SK-N-SH (cell line): ENCODE measurements around the gene XRN1. TPM values are rescaled to one million over a fixed set of nuclear protein-coding genes. Genes with fewer than 3 reads are reported as not detected.

Experiments
- CTCF ChIA-PET: fragments of 300-600, 350-600 bp; formaldehyde crosslinking; extraction: SDS; loops from one replicate; lab custom pipeline; 2021; lab: Yijun Ruan, JAX
- POLR2A ChIA-PET: fragments of 350-600 bp; sonication (Branson Sonifier 250); formaldehyde crosslinking; extraction: SDS; loops from one replicate; lab custom pipeline; 2020; ENCODE audit warnings: antibody characterized with exemption, inconsistent platforms; lab: Yijun Ruan, JAX
- DNase-seq: peaks from one replicate; pipeline ENCODE4 v3.0.0; 2012
- H2AFZ ChIP-seq: fragments of 200-600 bp; sonication (generic); 2 replicates; pipeline ENCODE4 v1.8.1; 2016; ENCODE audit warnings: antibody characterized with exemption, mild to moderate bottlenecking, low read depth
- H3F3A ChIP-seq: fragments of 200-600 bp; sonication (generic); replicated peaks from 2 replicates; pipeline ENCODE3; 2016; ENCODE audit warnings: antibody characterized with exemption, mild to moderate bottlenecking; ENCODE audit not compliant: insufficient read depth
- H3K27ac ChIP-seq, 2 experiments: fragments of 200-500 bp in 1 of 2; fragments of 200-600 bp in 1 of 2; sonication (Bioruptor generic) in 1 of 2; sonication (generic), shearing (Covaris generic) in 1 of 2; 2 replicates each; pipeline versions ENCODE4 v1.5.1 to v1.6.1; 2014 to 2016; ENCODE audit warnings: low read depth in 2 of 2, inconsistent platforms in 1 of 2, low read length in 1 of 2, mild to moderate bottlenecking in 1 of 2, mixed read lengths in 1 of 2
- H3K27me3 ChIP-seq: fragments of 200-600 bp; sonication (generic), shearing (Covaris generic); 2 replicates; pipeline ENCODE4 v1.6.1; 2016; ENCODE audit warnings: mixed run types; ENCODE audit not compliant: insufficient read depth
- H3K36me3 ChIP-seq, 2 experiments: fragments of 200-500 bp in 1 of 2; fragments of 200-600 bp in 1 of 2; sonication (Bioruptor generic) in 1 of 2; sonication (generic) in 1 of 2; replicated peaks in 1 of 2; 2 replicates each; pipeline versions ENCODE3 to v1.5.1; 2014 to 2016; ENCODE audit warnings: low read length in 1 of 2, mild to moderate bottlenecking in 1 of 2; ENCODE audit not compliant: insufficient read depth in 2 of 2, control insufficient read depth in 1 of 2
- H3K4me1 ChIP-seq, 2 experiments: fragments of 200-500 bp in 1 of 2; fragments of 200-600 bp in 1 of 2; sonication (Bioruptor generic) in 1 of 2; sonication (generic), shearing (Covaris generic) in 1 of 2; 2 replicates each; pipeline versions ENCODE4 v1.5.1 to v1.6.1; 2014 to 2016; ENCODE audit warnings: low read depth in 1 of 2, low read length in 1 of 2, mixed run types in 1 of 2; ENCODE audit not compliant: insufficient read depth in 2 of 2, control insufficient read depth in 1 of 2
- H3K4me2 ChIP-seq: fragments of 200-600 bp; sonication (generic), shearing (Covaris generic); 2 replicates; pipeline ENCODE4 v1.6.1; 2017; ENCODE audit warnings: mixed run types
- H3K4me3 ChIP-seq, 2 experiments: fragments of 200-500 bp in 1 of 2; fragments of 200-600 bp in 1 of 2; sonication (Bioruptor generic) in 1 of 2; sonication (generic), shearing (Covaris generic) in 1 of 2; 2 replicates each; pipeline versions ENCODE4 v1.5.1 to v1.8.1; 2014 to 2016; ENCODE audit warnings: low read depth in 2 of 2, inconsistent platforms in 1 of 2, low read length in 1 of 2, mild to moderate bottlenecking in 1 of 2, mixed read lengths in 1 of 2, moderate library complexity in 1 of 2
- H3K79me2 ChIP-seq: fragments of 200-600 bp; sonication (generic); 2 replicates; pipeline ENCODE4 v1.8.1; 2017; ENCODE audit warnings: mild to moderate bottlenecking; ENCODE audit not compliant: insufficient read depth
- H3K9ac ChIP-seq: fragments of 200-600 bp; sonication (generic); 2 replicates; pipeline ENCODE4 v1.6.1; 2017; ENCODE audit warnings: mixed run types
- H3K9me2 ChIP-seq: fragments of 200-600 bp; sonication (generic); 2 replicates; pipeline ENCODE4 v1.6.1; 2017; ENCODE audit warnings: mixed run types
- H3K9me3 ChIP-seq: fragments of 200-600 bp; sonication (generic); 2 replicates; pipeline ENCODE4 v1.6.1; 2017; ENCODE audit warnings: mixed run types, mild to moderate bottlenecking, moderate library complexity
- H4K20me1 ChIP-seq: fragments of 200-600 bp; sonication (generic); 2 replicates; pipeline ENCODE4 v1.6.1; 2017; ENCODE audit warnings: mild to moderate bottlenecking, mixed run types; ENCODE audit not compliant: insufficient read depth
- CTCF ChIP-seq: fragments of 200-600 bp; sonication (generic); IDR thresholded peaks from 2 replicates; pipeline ENCODE4 v1.6.1; 2017; ENCODE audit warnings: antibody characterized with exemption, mild to moderate bottlenecking, moderate library complexity
- ELF1 ChIP-seq: IDR thresholded peaks from 2 replicates; pipeline ENCODE4 v1.4.0; 2012
- FOSL2 ChIP-seq: IDR thresholded peaks from 2 replicates; pipeline ENCODE4 v1.4.0; 2012; ENCODE audit warnings: low read depth, mild to moderate bottlenecking, moderate library complexity, borderline replicate concordance
- FOXM1 ChIP-seq: IDR thresholded peaks from 2 replicates; pipeline ENCODE4 v1.4.0; 2012; ENCODE audit warnings: low read depth, mild to moderate bottlenecking
- GABPA ChIP-seq: IDR thresholded peaks from 2 replicates; pipeline ENCODE4 v1.4.0; 2012; ENCODE audit warnings: low read depth, mild to moderate bottlenecking
- GATA2 ChIP-seq: sonication (generic); formaldehyde crosslinking; IDR thresholded peaks from 2 replicates; pipeline ENCODE4 v1.5.0; 2020; ENCODE audit warnings: mild to moderate bottlenecking, missing genetic modification reagents
- IRF3 ChIP-seq: fragments of 150-350 bp; IDR thresholded peaks from 2 replicates; pipeline ENCODE4 v1.6.1; 2016; ENCODE audit warnings: mild to moderate bottlenecking, low read depth, low read length
- JUND ChIP-seq: IDR thresholded peaks from 2 replicates; pipeline ENCODE4 v1.4.0; 2012
- MAX ChIP-seq: IDR thresholded peaks from 2 replicates; pipeline ENCODE4 v1.4.0; 2012; ENCODE audit warnings: low read depth
- MEF2A ChIP-seq: IDR thresholded peaks from 2 replicates; pipeline ENCODE4 v1.4.0; 2012; ENCODE audit warnings: low read depth, borderline replicate concordance
- PBX3 ChIP-seq: IDR thresholded peaks from 2 replicates; pipeline ENCODE4; 2012
- RAD21 ChIP-seq: IDR thresholded peaks from 2 replicates; pipeline ENCODE4 v1.6.1; 2012; ENCODE audit warnings: mild to moderate bottlenecking, low read length
- RCOR1 ChIP-seq: fragments of 150-350 bp; IDR thresholded peaks from 2 replicates; pipeline ENCODE4 v1.6.1; 2017; ENCODE audit warnings: antibody characterized with exemption, low read length
- REST ChIP-seq: IDR thresholded peaks from 2 replicates; pipeline ENCODE4 v1.6.1; 2012; ENCODE audit warnings: mild to moderate bottlenecking, low read depth, low read length, moderate library complexity
- TAF1 ChIP-seq: IDR thresholded peaks from 2 replicates; pipeline ENCODE4 v1.6.1; 2012; ENCODE audit warnings: low read depth, mild to moderate bottlenecking, low read length, moderate library complexity, borderline replicate concordance
- TCF12 ChIP-seq: IDR thresholded peaks from 2 replicates; pipeline ENCODE4 v1.4.0; 2012
- TEAD4 ChIP-seq: IDR thresholded peaks from 2 replicates; pipeline ENCODE4 v1.4.0; 2012; ENCODE audit warnings: mild to moderate bottlenecking, borderline replicate concordance; ENCODE audit not compliant: insufficient read depth
- USF1 ChIP-seq: IDR thresholded peaks from 2 replicates; pipeline ENCODE4 v1.4.0; 2012; ENCODE audit warnings: low read depth, borderline replicate concordance
- USF2 ChIP-seq: fragments of 150-350 bp; IDR thresholded peaks from 2 replicates; pipeline ENCODE4 v1.6.1; 2017; ENCODE audit warnings: antibody characterized with exemption, low read length, low read depth, borderline replicate concordance
- YY1 ChIP-seq: IDR thresholded peaks from 2 replicates; pipeline ENCODE4 v1.4.0; 2012; ENCODE audit warnings: low read depth, mild to moderate bottlenecking
- WGBS: methylation state at CpG from one replicate; pipeline ENCODE4 v1.1.6; 2017; ENCODE audit warnings: low lambda C conversion rate; 5-methylcytosine and 5-hydroxymethylcytosine counted together
- polyA plus RNA-seq, 3 experiments: library from polyadenylated mRNA; depleted of rRNA; stranded (reverse); fragments of >200 nt; gene quantifications; 2 replicates each; pipeline ENCODE4 v1.2.3, GENCODE V29; 2012

Gene XRN1
- polyA plus RNA-seq, 1 of the 3 experiments (the other 2 are of a cell fraction): 2.7 TPM

GRCh38 chr3:142468456-142468855 lies 20.6 kb upstream of the XRN1 start:
- Histone ChIP-seq H3K36me3 (peaks cover 6 to 45% of the 10 kb centered on the region in 2 experiments), H3K9ac (no peak overlapping the region), H3K4me1 (no peaks in the 10 kb centered on the region), H3K27me3 (no peaks in the 10 kb centered on the region), H3K9me3 (no peaks in the 10 kb centered on the region), H3K9me2 (no peaks in the 10 kb centered on the region), H3K27ac (no peak overlapping the region), H3K4me3 (no peak overlapping the region), H2AFZ (no peak overlapping the region), H3F3A (no peaks in the 10 kb centered on the region), H4K20me1 (no peaks in the 10 kb centered on the region), H3K4me2 (no peak overlapping the region), H3K79me2 (no peaks in the 10 kb centered on the region)
- ChIA-PET POLR2A (no interaction called here), CTCF (no interaction called here)
- DNase-seq: no peak
- TF ChIP-seq USF1 (no peak), JUND (no peak), PBX3 (no peak), ELF1 (no peak), USF2 (no peak), GABPA (no peak), TAF1 (no peak), YY1 (no peak), RAD21 (no peak), IRF3 (no peak), REST (no peak), CTCF (no peak), TEAD4 (no peak), MAX (no peak), GATA2 (CRISPR knock-in tag) (no peak), MEF2A (no peak), TCF12 (no peak), FOXM1 (no peak), FOSL2 (no peak), RCOR1 (no peak)
- 98% methylated on average over 4 of the region's 4 CpGs for WGBS
